Activated CD4-positive, alpha-beta T cell treated with anti-CD3 and anti-CD28 coated beads for 4 hours (primary cell): ENCODE data around the gene ZNF644.

ENCODE experiments used
- DNase-seq, 2 donors: peaks; one replicate each; pipeline ENCODE4 v3.0.0-alpha.2; 2020

The ZNF644 gene

DNA sequence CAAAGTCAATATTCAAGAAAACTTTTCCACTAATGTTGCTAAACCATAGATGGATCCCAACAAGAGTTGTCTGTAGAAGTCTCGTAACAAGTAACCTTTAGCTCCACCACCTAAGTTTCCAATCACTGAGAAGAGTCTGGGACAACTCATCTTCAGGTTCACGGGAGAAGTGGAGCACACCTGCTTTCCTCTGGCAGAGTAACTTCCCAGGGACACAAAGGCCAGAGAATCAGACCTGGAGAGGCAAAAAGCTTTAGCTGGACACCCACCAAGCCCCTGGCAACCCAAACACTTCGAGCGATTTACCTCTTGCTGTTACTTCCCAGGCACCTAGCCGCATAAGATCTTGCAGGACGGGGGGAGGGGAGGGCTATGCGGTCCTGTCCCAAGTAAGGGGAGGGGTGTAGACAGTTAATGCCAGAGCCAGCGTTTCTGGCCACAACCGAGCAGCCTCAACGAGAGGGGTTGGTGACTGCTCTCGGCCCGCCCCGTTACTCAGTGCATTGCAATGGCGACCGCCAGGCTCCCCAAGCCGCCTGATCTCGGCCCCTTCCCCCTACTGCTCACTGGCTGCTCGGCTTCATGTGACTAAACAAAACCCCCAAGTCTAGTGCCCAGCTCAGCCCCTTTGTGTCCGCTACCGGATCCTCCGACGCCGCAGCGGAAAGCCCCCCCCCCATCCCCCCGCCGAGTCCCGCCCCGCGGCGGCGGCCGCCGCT lies 709 bp downstream of the ZNF644 start:
- peak; percentile 50 to 58 for DNase-seq

DNA sequence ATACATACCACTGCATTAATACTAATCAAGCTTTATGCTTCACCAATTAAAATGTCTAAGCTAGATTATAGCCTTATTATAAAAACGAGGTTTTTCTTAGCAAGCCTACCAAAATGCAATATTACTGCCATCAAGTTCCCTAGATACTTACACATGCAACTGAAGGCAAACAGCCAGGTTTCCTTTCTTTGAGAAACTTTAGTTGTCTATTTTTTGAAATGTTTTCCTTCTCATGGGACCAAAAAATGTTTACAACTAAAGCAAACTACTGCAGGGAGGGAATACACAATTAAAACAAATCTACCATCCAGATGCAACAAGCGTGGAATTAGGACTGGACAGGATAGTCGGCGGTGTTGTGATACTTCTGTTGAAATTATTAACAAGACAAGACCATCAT lies 1.3 kb downstream of the ZNF644 start:
- no peak for DNase-seq

DNA sequence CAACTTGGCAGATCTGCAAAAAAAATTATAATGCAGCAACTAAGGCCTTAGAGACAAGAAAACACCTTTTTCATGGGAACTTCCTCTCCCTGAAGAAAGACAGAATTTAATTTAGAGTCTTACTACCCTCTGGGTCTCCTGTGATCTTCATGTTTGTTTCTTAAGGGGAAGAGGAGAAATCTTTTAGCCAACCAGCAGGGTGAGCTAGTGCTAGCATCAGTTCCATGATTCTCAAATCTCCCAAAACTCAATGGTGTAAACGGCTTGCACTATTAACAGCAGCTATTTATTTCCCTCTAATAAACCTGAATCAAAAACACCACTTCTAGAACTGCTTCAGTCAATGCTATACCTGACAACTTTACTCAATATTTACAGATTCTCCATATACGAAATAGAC lies 3.8 kb downstream of the ZNF644 start:
- no peak for DNase-seq

DNA sequence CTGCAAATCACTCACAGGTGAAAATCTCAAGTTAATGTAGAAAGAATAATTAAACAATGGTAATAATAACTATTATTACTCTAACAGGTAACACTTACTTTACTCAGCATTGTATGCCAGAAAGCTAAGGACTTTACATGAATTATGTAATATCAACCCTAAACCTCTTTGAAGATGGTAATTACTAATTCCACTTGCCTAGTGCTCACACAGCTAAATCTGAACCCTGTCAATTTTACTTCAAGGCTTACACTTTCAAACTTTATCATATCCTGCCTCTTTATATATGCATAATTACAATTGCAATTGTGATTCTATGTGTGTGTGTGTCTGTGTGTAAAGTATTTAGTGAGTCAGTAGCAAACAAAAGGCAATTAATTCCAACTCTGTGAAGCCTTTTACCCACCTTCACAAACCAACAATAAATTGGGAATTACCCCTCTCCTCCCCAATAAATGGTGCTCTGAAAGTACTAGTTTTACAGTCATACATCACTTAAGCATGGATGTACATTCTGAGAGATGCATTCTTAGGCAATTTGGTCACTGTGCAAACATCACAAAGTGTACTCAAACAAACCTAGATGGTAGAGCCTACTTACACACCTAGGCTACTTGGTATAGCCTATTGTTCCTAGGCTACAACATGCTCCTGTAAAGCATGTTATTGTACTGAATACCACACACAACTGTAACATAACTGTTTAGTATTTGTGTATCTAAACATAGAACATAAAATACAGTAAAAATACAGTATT lies 5.9 kb downstream of the ZNF644 start:
- DNase-seq, result no peak

DNA sequence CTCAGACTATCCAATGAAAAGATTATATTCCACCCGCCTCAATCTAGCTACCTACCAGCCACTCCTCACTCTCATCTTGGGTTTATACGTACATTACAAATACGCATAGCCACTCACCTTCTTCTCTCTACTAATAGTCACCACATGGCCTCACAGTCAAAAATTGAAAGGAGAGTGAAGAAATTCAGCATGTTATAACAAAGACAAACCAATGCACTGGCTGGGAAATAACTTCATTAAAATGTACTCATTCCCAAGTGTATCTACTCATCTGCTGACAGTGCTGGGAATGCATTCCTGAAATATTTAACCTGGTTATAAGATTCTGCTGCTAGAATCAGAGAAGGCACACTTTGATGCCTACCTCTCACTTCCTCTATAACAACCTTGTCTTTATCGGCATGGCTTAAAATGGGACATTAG lies 6.5 kb downstream of the ZNF644 start:
- DNase-seq, result no peak

DNA sequence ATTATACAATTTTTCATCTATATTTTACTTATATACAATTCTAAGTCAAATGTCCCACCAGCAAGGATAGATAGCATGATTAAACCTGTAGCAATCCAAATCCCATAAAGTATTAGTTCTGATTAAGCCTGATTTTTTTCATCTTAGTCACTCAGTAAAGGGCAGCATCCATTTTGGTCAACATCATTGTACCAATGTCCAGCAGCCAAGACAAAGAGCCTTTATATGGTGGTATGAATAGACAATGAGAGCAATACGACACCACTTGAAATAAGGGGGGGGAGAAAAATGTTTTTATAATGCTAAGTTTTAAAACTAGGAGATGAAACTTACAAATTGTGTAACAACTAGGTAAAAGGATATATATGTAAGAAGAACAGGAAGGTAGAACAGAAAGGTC lies 7.4 kb downstream of the ZNF644 start:
- no peak for DNase-seq

DNA sequence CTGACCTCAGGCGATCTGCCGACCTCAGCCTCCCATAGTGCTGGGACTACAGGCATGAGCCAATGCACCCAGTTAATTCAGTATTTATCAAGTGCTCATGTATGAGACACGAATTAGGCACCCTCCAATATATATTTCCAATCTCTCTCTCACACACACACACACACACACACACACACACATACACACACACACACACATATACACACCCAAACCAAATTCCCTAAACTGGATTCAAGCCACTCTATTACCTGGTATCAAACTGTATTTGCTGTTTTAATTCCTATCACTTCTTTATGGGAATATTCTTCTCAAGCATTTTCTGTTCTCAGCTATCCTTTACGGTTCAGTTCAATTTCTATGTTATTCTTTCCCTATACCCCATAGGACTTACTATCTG lies 8.5 kb downstream of the ZNF644 start:
- no peak for DNase-seq

DNA sequence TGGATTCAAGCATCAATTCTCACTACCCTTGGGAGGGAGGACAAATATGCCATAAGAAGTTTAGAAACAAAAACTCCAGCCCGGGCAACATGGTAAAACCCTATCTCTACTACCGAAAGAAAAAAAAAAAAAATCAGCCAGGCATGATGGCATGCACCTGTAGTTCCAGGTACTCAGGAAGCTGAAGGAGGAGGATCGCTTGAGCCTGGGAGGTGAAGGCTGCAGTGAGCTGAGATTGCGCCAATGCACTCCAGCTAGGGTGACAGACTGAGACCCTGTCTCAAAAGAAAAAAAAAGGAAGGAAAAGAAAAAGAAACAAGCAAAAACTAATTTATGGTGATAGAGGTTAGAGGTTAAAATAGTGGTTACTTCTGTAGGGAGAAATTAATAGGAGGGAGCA lies 9.6 kb downstream of the ZNF644 start:
- no peak for DNase-seq

DNA sequence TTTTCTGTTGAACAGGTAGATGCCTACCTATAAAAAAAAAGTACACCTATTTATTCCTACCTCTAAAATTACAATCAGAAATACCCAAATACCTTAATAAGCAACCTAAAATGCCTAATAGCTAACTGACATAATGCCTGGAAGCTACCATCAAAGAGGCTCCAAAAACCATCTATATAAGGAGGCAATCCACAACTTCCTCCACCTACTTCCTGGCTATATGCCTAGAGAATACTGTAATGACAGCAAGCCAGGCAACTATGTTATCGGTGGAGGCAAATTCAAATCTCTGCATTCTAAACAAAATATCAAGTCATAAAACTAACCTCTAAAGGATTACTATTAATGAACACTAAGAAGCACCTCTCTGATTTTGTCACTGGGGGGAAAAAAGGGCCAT lies 10.1 kb downstream of the ZNF644 start:
- DNase-seq, result no peak

DNA sequence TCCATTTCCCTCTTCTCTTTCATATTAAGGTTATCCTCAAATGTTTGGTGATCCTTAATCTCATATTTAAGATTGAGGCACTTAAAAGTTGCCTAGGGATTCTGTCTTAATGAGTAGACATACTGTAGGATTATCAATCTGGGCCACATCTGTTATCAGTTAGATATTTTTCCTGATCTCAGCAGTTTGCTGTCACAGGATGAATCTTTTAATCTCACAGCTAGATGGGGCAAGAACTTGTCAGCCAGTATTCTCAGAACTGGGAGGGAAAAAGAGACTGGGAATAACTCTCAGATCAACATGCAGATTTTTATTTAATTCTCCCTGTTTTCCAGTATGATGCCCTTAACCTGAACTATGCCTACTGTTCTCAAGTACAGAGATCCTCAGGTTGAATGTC lies 14.0 kb downstream of the ZNF644 start:
- DNase-seq, result no peak

DNA sequence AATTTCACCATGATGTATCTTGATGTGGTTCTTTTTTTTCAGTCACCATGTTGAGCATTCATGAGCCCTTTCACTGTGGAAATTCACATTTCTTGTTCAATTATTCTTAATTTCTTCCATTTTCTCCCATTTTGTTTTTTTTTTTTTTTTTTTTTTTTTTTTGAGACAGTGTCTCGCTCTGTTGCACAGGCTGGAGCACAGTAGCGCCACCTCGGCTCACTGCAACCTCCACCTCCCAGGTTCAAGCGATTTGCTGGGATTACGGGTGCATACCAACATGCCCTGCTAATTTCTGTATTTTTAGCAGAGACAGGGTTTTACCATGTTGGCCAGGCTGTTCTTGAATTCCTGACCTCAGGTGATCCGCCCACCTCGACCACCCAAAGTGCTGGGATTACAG lies 14.7 kb downstream of the ZNF644 start:
- DNase-seq, result no peak

DNA sequence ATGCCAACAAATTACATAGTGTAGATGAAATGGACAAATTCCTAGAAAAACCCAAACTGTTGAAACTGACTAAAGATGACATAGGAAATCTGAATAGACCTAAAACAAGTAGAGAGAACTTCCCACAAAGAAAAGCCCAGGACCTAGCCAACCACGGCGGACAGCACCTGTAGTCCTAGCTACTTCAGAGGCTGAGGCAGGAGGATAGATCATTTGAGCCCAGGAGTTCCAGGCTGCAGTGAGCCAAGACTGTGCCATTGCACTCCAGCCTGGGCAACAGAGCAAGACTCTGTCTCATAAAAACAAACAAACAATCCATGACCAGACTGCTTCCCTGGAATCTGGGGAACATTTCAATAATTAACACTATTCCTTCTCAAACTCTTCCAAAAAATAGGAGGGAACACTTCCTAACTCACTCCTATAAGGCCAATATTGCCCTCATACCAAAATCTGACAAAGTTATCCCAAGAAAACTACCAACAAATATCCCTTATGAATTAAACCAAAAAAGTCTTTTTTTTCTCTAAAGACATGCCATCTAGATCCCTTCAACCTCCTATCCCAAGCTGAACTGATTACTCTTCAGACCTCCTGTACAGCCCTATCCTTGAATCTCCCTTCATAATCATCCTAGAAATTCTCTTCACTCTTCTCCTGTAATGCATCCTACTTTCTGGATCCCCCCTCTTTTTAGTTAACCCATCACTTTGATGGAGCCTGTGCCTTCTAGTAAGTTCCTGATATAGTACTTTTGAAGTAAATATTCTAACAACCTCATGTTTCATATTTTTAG lies 15.5 kb downstream of the ZNF644 start:
- DNase-seq, result no peak

DNA sequence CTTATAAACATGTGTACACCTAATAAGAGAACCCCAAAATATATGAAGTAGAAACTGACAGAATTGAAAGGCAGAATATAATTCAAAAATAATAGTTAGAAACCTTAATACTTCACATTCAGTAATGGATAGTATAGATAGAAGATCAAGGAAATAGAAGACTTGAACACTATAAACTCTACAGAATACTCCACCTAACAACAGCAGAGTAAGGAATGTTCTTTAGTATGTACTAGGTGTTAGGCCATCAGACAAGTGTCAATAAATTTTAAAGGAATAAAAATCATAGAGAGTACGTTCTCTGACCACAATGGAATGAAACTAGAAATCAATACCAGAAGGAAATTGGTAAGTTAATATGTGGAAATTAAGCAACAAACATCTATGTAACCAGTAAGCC lies 16.6 kb downstream of the ZNF644 start:
- DNase-seq, result no peak

DNA sequence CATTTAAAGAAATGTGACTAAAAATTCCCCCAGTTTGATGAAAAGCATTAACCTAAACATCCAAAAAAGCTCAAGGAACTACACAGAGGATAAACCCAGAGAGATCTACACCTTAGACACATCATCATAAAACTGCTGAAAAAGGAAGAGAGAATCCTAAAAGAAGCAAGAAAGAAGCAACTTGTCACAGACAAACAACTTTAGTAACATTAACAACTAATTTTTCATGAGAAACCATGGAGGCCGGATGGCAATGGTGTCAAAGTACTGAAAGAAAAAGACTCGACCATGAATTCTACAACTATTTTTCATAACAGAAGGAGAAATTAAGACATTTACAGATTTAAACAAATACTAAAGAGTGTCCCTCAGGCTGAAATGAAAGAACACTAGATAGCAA lies 17.7 kb downstream of the ZNF644 start:
- DNase-seq, result no peak

DNA sequence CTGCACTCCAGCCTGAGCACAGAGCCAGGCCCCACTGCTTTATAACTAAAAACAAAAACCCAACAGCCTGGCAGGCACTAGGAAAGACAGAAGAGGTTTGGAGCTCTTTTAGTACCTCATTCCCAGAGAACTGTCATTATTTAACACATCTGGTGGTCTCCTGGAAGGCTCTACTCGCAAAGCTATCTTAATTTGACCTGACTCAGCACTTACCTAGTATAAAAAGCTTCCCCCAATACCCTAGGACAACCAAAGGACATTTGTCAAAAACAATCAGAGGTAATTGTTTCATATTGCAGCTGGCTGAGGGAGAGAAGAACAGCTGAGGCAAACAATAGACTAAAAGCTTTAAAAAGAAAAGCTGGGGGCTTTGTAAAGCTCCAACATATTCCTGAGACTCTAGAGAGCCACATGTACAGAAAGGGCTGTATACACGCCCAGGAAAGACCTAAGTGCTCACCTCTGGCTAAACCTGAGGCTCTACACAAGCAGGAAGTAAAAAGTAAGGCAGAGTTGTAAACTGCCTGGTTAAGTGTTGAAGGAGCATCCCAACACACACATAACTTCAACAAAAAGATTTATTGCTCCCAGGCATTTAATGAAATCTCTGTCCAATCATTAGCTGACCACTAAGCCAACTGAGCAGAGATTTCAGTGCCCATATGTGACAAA lies 25.0 kb downstream of the ZNF644 start:
- DNase-seq, result no peak

DNA sequence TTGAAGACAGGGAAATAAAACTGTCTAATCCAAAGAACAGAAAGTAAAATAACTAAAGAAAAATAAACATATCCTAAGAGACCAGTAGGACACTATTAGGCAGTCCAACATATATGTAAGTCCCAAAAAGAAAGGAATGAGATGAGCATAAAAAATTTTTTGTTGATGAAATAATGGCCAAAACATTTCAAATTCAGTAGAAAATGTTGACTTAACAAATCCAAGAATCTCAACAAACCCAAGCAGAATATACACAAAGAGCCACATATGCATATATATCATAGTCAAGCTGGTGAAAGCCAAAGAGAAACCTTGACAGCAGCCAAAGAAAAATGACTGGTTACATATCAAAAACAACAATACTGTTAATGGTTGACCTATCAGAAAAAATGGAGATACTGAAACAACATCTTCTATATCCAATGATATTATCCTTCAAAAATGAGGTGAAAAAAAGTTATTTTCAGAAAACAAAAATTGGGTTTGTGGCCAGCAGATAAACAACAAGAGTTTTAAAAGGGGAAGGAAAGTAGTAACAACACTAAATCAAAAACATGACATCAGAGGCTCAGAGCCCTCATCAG lies 26.4 kb downstream of the ZNF644 start:
- DNase-seq, result no peak

DNA sequence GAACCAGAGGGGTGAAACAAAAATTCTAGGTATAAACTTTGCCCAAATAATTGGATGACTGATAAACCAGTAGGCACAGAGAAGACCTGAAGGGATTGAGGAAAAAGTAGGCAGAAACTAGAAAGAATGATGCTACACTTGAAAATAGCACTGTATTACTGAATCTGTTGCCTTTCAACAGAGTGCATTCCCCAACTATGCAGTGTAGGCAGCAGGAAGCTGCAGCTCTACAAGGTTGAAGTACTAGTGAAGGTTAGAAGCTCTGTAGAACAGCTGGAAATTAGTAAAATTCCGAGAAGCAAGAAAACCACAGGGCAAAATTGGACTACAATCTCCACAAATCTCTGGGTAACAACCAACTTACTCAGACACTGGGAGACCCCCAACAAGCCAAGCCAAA lies 27.4 kb downstream of the ZNF644 start:
- no peak for DNase-seq

DNA sequence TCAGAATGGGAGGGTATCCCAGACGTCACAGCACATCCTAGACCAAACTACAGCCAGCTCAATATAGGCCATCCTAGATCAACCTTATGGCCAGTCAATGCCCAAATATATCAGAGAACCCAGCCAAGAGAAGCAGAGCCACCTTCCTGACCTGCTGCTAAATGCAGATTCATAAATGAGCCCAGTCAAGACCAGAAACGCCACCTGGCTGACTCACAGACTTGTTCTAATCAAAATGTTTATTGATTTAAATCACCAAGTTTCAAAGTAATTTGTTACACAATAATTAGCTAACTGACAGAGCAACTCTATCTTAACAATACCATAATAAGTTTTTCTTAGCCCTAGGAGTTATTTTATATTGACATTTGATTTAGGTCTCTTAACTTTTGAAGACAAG lies 28.6 kb downstream of the ZNF644 start:
- no peak for DNase-seq

DNA sequence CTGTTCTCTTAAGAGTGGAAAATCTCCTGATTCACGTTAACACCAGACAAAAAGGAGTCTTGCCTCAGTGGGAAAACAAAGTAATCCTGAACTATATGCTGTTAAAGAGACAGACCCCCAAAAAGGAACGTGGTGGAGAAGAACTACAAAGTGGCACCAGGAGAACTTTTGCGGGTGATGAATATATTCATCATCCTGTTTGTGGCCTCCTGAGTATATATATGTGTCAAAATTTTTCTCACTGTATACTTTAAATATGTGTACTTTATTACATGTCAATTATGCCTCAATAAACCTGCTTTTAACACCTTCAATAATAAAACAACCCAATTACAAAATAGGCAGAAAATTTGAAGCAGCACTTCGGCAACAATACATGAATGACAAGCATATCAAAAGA lies 31.1 kb downstream of the ZNF644 start:
- no peak for DNase-seq

DNA sequence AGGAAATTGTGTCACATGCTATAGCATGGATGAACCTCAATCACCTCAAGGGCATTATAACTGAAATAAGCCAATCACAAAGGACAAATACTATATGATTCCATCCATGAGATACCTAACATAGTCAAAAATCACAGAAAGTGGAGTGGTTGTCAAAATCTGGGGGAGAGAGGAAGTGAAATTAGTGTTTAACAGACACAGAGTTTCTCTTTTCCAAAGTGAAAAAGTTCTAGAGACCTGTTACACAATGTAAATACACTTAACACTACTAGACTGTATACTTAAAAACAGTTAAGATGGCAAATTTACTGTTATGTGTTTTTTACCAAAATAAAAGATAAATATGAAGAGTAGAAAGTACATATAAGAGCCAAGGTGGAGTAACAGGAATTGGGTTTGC lies 31.8 kb downstream of the ZNF644 start:
- no peak for DNase-seq

DNA sequence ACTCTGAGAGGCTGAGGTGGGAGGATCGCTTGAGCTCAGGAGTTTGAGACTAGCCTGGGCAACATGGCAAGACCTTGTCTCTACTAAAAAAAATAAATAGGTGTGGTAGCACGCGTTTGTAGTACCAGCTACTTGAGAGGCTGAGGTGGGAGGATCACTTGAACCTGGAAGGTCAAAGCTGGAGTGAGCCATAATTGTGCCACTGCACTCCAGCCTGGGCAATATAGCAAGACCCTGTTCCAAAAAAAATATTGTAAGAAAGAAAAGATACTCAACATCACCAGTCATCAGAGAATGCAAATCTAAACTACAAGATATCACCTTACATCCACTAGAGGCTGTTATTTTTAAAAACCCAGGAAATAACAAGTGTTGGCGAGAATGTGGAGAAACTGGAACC lies 32.5 kb downstream of the ZNF644 start:
- no peak for DNase-seq

DNA sequence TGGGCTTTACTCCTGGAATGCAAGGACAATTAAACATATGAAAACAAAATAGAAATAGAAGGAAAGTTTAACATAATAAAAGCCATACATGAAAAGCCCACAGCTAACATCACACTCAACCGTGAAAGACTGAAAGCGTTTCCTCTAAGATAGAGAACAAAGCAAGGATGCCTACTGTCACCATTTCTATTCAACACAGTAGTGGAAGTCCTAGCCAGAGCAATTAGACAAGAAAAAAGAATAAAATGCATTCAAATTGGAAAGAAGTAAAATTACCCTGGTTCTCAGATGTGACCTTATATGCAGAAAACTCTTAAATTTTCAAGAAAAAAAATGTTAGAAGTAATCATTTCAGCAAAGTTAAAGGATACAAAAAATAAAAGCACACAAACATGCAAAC lies 34.0 kb downstream of the ZNF644 start:
- no peak for DNase-seq

DNA sequence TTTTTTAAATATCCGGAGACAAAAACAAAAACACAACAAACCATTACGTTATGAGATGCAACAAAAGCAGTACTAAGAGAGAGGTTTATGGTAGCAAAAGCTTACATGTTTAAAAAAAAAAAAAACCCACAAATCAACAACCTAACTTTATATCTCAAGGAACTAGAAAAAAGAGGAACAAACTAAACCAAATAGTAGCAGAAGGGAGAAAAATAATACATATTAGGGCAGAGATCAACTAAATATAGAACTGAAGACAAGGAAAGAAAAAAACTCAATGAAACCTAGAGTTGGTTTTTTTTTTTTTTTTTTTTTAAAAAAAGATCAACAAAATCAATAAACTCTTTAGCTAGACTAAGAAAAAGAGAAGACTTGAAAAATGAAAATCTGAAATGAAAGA lies 34.9 kb downstream of the ZNF644 start:
- DNase-seq, result no peak
